Measurements from ENCODE around the gene DIP2C.
A peak's percentile ranks its signal among the peaks of the same experiment; 100 is the strongest.
"Not testable (repeated sequence)": the region's sequence is repeated elsewhere in the genome, so short reads cannot be mapped to it uniquely, and the experiment has no call there.

DIP2C gene

DNA sequence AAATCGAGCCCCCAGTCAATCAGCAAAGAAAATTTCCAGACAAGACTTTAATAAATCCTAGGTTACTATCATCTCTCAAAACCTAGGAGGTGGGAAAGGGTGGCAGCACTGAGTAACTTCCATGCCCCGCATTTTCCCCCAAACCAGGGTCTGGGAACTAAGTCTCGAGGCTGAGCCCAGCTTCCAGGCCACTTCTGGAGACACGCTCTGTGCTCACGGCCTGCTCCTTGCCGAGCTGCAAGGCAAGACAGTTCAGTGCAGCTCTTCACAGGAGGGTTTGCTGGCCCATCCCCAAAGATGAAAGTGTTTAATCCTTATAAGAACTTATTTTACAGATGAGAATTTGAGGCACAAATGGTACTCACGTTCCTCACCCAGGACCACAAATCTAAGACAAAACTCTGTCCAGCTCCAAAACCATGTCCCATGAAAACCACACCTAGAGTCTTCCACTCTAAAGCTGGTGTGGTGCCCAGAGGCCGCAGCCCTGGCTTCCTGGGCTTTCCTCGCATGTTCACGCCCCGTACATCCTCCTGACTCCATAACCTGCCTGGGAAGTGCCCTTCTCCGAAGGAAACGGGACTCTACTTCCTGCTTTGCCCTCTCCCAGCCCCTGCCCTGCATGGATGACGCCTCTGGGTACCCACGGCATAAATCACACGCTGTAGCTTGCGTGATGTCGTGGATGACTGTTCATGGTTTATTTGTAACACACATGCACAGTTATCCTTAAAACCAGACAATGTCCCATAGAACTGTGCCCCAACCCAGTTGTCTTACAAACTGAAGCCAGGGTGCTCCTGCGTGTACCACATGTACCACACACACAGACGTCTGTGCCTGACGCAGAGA is 201.2 kb downstream of the DIP2C start:
- no peak for DNase-seq

GRCh38 chr10:486666-487322 is 202.7 kb downstream of the DIP2C start:
- DNase-seq: no peak

DNA sequence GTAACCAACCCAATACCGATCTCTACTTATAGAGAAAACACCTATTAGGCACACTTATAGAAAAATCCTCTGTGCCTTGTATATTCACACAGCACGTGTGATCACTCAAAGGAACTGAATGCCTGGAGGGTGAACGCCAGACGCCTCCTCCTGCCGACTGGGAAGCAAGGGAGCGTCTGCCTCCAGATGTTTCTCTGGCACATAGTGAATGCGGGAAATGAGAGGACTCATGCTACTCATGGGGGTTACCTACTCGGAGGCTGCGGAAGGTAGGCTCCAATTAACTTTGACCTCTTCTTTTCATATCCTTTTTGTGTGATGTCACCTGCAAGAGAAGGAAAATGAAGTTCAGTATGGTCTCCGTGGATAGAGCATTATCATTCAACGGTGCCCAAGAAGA is 203.3 kb downstream of the DIP2C start:
- no peak for DNase-seq

GRCh38 chr10:485776-486175 is 203.7 kb downstream of the DIP2C start:
- no peak for DNase-seq

DNA sequence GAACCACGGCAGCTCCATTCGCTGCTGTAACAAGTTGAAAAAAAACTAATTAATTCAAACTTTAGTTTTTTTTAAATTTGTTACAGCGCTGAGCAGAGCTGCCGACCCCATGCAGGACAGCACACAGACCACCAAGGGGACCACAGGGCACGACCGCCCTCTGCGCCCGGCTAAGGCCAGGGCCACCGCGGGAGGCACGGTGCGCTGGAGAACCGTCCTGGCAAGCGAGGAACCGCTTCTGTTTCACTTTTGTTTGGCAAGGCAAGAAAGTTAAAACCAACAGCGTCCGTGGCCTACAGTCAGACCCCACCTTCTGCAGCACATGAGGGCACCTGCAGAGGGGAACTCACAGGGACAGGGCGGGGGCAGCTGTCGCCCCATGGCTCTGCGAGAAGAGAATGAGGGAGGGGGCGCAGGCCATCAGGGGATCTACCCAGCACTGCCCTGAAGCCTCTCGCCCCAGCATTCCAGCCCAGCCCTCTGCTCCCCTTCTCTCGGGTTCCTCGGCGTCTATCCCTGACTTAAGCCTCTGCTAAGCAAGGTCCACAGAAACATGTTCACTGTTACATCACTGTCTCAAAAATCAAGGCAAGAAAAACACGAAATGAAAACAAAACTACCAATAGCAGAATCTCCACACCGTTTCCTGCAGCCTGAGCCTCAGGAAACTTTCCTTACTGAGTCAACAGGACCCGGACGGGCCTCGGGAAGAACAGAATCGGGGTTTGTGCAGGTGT is 204.4 kb downstream of the DIP2C start:
- DNase-seq: peak; percentile 44

GRCh38 chr10:484441-484924 is 205.0 kb downstream of the DIP2C start:
- peak; percentile 36 for DNase-seq

- DNase-seq: no peak
Observed at GRCh38 chr10:483261-483660, 206.2 kb downstream of the DIP2C start.

DNA sequence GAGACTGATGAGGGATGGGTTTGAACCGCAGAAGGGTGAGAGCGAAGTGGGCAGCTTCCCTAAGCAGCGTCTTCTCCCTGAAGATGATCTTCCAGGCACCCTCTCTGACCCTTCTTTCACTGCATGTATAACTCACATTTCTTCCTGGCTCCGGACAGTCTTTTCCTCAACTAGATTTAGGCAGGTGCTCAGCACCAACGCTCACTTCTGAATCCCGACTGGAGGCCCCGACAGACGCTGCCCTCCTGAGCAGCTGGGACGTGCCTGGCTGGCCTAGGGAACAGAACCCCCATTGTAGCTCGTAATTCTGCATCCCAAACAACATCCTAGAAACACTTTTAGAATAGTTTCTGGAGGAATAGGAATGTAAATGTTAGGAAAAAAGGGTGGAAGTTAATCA is 206.6 kb downstream of the DIP2C start:
- DNase-seq: no peak

GRCh38 chr10:482051-482501 is 207.4 kb downstream of the DIP2C start:
- no peak for DNase-seq

DNA sequence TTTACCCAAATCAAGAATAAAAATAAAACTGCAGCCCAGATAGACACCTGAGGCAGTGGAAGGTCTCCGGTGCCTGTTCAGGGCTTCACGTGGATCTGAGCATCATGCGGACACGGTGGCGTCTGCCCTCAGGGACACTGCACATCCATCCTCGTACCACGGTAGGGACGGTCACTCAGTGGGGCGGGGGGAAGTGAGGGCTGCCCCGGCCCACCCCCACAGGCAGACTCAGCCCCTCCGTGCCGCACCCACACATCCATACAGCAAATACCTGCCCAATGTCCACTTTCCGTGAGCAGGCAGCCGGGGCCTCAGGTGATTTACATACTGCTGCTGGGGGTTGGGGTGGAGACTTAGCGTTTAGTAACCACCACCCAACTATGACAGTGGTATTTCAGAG is 207.8 kb downstream of the DIP2C start:
- no peak for DNase-seq

GRCh38 chr10:480928-481552 is 208.4 kb downstream of the DIP2C start:
- no peak for DNase-seq

DNA sequence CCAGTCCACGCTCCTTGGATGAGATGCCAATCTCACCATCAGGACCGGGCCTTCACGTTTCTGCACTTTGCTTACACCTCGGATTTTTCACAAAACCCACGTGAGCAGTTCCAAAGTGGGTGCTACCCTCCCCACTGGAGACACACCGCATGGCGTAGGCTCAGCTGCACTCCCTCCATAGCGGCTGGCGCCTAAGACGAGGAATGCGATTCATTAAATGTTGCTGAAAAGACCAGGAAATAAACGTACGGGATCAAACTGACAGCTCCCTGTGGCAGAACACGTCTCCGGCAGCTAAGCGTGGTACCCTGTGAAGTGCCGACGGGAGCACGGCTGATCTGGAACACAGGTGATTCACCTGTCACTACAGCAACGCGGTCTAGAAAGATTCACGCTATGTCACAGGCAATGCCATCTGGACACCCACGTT is 209.0 kb downstream of the DIP2C start:
- DNase-seq: no peak

DNA sequence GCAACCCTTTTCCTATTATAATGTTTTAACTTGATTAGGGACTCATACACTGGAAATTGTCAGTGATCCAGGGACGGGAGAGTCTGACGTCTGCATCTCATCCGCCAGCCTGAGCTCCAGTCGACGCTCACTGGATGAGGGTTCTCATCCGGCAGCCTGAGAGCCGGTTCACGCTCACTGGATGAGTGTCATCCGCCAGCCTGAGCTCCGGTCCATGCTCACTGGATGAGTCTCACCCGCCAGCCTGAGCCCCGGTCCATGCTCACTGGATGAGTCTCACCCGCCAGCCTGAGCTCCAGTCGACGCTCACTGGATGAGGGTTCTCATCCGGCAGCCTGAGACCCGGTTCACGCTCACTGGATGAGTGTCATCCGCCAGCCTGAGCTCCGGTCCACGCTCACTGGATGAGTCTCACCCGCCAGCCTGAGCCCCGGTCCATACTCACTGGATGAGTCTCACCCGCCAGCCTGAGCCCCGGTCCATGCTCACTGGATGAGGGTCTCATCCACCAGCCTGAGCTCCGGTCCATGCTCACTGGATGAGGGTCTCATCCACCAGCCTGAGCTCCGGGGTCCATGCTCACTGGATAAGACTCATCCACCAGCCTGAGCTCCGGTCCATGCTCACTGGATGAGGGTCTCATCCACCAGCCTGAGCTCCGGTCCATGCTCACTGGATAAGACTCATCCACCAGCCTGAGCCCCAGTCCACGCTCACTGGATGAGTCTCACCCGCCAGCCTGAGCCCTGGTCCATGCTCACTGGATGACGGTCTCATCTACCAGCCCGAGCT is 209.6 kb downstream of the DIP2C start:
- not testable (repeated sequence) for DNase-seq

- no peak for DNase-seq
Observed at GRCh38 chr10:478471-479245, 210.8 kb downstream of the DIP2C start.

DNA sequence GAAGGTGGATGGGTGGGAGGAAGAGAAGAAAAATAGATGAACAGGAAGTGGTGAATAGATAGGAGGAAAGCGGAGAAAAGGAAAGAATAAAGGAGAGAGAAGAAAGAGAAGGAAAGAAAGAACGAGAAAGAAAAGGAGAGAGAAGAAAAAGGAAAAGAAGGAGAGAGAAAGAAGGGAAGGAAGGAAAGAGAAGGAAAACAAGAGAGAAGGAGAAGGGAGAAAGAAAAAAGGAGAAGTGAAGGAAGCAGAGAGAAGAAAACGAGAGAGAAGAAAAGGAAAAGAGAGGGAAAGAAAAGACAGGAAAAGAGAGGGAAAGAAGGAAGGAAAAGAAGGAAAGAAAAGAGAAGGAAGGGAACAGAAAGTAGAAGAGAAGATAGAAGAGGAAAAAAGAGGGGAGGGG is 211.8 kb downstream of the DIP2C start:
- DNase-seq: no peak

- DNase-seq: no peak
Observed at GRCh38 chr10:476455-476780, 213.1 kb downstream of the DIP2C start.

DNA sequence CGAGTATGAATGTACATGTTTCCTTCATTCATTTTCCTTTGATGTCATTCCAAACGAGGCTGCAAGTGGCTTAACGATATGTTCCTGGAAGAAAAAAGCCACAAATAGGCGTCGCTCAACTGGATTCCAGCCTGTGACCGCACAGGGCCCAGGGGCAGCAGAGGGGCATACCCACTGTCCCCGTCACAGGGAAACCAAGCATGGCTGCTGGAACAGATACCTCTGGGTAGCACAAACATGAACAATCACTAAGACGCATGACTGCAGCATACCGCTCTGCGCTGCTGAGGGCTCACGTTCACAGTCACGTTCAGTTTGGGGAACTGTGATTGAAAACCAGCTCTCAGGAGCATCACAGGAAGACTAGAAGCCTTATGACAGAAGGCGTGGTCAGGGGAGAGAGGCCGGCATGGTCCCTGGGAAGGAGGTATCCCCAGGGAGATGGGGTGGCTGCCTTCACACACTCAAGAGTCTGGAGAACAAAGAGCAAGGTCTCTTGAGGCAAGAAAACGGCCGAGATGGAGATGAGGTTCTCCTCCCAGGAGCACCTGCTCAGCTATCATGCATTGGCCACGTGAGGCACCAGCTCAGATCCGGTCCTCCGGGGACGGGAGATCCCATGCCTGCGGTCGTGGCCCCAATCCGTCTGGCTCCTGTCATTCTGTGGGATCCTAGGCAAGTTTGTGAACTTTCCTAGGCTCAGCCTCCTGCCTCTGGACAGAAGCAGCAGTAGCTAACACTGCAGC is 213.6 kb downstream of the DIP2C start:
- no peak for DNase-seq

- DNase-seq: no peak
Observed at GRCh38 chr10:474946-475345, 214.5 kb downstream of the DIP2C start.

- DNase-seq: no peak
Observed at GRCh38 chr10:474406-474805, 215.1 kb downstream of the DIP2C start.

- DNase-seq: no peak
Observed at GRCh38 chr10:472241-472910, 217.1 kb downstream of the DIP2C start.

Data from central memory CD4-positive, alpha-beta T cell (primary cell).